ENCODE results near the gene PDE5A.

Gene PDE5A

GRCh38 chr4:119549639-119550038, 79.0 kb downstream of the PDE5A start:
- TF ChIP-seq, protein P1, sequence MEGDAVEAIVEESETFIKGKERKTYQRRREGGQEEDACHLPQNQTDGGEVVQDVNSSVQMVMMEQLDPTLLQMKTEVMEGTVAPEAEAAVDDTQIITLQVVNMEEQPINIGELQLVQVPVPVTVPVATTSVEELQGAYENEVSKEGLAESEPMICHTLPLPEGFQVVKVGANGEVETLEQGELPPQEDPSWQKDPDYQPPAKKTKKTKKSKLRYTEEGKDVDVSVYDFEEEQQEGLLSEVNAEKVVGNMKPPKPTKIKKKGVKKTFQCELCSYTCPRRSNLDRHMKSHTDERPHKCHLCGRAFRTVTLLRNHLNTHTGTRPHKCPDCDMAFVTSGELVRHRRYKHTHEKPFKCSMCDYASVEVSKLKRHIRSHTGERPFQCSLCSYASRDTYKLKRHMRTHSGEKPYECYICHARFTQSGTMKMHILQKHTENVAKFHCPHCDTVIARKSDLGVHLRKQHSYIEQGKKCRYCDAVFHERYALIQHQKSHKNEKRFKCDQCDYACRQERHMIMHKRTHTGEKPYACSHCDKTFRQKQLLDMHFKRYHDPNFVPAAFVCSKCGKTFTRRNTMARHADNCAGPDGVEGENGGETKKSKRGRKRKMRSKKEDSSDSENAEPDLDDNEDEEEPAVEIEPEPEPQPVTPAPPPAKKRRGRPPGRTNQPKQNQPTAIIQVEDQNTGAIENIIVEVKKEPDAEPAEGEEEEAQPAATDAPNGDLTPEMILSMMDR (IDR thresholded peaks at IDR 0.05; ENCODE audit: poor library complexity, severe bottlenecking) = no peak
- H3K4me1 ChIP-seq (ENCODE audit: insufficient read depth, poor library complexity, severe bottlenecking) = no peaks in the 10 kb centered on the region
- no peak for ATAC-seq (ENCODE audit: low read depth)
- no peaks in the 10 kb centered on the region for H3K36me3 ChIP-seq (ENCODE audit: low read depth)
- H3K4me3 ChIP-seq (ENCODE audit: severe bottlenecking) = no peak overlapping the region
- no peak overlapping the region for H3K27ac ChIP-seq (ENCODE audit: poor library complexity, severe bottlenecking)
- H3K27me3 ChIP-seq (ENCODE audit: insufficient read depth, poor library complexity, severe bottlenecking) = no peaks in the 10 kb centered on the region
- no peak for DNase-seq (ENCODE audit: low spot score)
- H3K9me3 ChIP-seq (ENCODE audit: severe bottlenecking) = no peaks in the 10 kb centered on the region

- DNase-seq (ENCODE audit: low spot score) (no peak), ATAC-seq (ENCODE audit: low read depth) (no peak)
- H3K4me1 ChIP-seq (ENCODE audit: insufficient read depth, poor library complexity, severe bottlenecking) = no peaks in the 10 kb centered on the region
- TF ChIP-seq, protein P1 (IDR thresholded peaks at IDR 0.05; ENCODE audit: poor library complexity, severe bottlenecking) = no peak
- no peaks in the 10 kb centered on the region for H3K9me3 ChIP-seq (ENCODE audit: severe bottlenecking)
- no peaks in the 10 kb centered on the region for H3K27me3 ChIP-seq (ENCODE audit: insufficient read depth, poor library complexity, severe bottlenecking)
- no peak overlapping the region for H3K4me3 ChIP-seq (ENCODE audit: severe bottlenecking)
- H3K36me3 ChIP-seq (ENCODE audit: low read depth) = no peaks in the 10 kb centered on the region
- H3K27ac ChIP-seq (ENCODE audit: poor library complexity, severe bottlenecking) = no peak overlapping the region
Measured at GRCh38 chr4:119543779-119544178, 84.8 kb downstream of the PDE5A start.

DNA sequence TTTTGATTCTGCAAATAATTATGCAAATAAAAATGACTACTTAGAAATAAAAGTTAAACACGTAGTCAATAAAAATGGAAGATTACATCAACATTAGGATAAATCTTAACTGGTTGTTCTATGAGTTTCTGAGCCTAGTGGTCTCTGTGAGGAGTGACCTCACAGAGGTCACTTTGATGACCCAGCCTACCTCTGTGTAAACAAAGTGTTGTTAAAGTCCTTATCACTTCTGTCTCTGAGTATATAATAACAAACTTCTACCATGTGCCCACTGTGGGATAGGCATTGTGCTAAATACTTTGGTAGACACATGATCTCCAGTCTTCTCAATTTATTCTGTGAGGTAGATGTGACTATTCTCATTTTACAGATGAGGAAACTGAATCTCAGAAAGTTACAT, 85.4 kb downstream of the PDE5A start:
- Histone ChIP-seq H3K4me1 (ENCODE audit: insufficient read depth, poor library complexity, severe bottlenecking) (no peaks in the 10 kb centered on the region), H3K9me3 (ENCODE audit: severe bottlenecking) (no peaks in the 10 kb centered on the region), H3K4me3 (ENCODE audit: severe bottlenecking) (no peak overlapping the region), H3K27ac (ENCODE audit: poor library complexity, severe bottlenecking) (no peak overlapping the region), H3K27me3 (ENCODE audit: insufficient read depth, poor library complexity, severe bottlenecking) (no peaks in the 10 kb centered on the region), H3K36me3 (ENCODE audit: low read depth) (no peaks in the 10 kb centered on the region)
- no peak for DNase-seq (ENCODE audit: low spot score)
- ATAC-seq (ENCODE audit: low read depth) = no peak
- TF ChIP-seq, protein P1 (IDR thresholded peaks at IDR 0.05; ENCODE audit: poor library complexity, severe bottlenecking) = no peak

DNA sequence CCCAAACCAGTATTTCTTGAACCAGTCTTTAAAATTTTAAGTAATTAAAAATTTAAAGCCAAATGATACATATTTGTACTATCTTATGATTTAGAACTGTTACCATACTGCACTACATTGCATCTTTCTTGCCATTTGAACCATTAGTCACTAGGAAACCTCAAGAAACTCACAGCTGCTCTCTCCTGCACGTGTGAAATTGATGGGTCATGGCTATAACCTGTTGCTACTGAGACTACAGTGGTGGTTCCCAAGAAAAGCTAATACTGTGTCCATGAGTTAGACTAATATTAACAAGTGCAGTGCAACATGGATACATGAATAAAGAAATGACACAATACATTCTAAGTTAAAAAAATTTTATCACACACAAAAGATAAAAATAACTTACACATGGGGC, 88.4 kb downstream of the PDE5A start:
- ATAC-seq (ENCODE audit: low read depth) (no peak), DNase-seq (ENCODE audit: low spot score) (no peak)
- Histone ChIP-seq H3K4me3 (ENCODE audit: severe bottlenecking) (no peak overlapping the region), H3K27ac (ENCODE audit: poor library complexity, severe bottlenecking) (no peak overlapping the region), H3K9me3 (ENCODE audit: severe bottlenecking) (no peaks in the 10 kb centered on the region), H3K4me1 (ENCODE audit: insufficient read depth, poor library complexity, severe bottlenecking) (no peaks in the 10 kb centered on the region), H3K27me3 (ENCODE audit: insufficient read depth, poor library complexity, severe bottlenecking) (no peaks in the 10 kb centered on the region), H3K36me3 (ENCODE audit: low read depth) (no peaks in the 10 kb centered on the region)
- TF ChIP-seq, protein P1 (IDR thresholded peaks at IDR 0.05; ENCODE audit: poor library complexity, severe bottlenecking) = no peak

GRCh38 chr4:119537586-119537985, 91.0 kb downstream of the PDE5A start:
- Histone ChIP-seq H3K9me3 (ENCODE audit: severe bottlenecking) (no peaks in the 10 kb centered on the region), H3K4me3 (ENCODE audit: severe bottlenecking) (no peak overlapping the region), H3K4me1 (ENCODE audit: insufficient read depth, poor library complexity, severe bottlenecking) (no peaks in the 10 kb centered on the region), H3K27me3 (ENCODE audit: insufficient read depth, poor library complexity, severe bottlenecking) (no peaks in the 10 kb centered on the region), H3K36me3 (ENCODE audit: low read depth) (no peaks in the 10 kb centered on the region), H3K27ac (ENCODE audit: poor library complexity, severe bottlenecking) (no peak overlapping the region)
- ATAC-seq (ENCODE audit: low read depth) = no peak
- no peak for DNase-seq (ENCODE audit: low spot score)
- TF ChIP-seq, protein P1 (IDR thresholded peaks at IDR 0.05; ENCODE audit: poor library complexity, severe bottlenecking) = no peak

Measured in RWPE2 (cell line).